Stimulated activated naive CD8-positive, alpha-beta T cell treated with anti-CD3 and anti-CD28 coated beads, Interleukin-15, Interleukin-2, amounts not matched to agents 100 U/mL and 50 U/mL, for 24 hours (primary cell): ENCODE results near the gene HECTD4.

ENCODE experiments used
- ATAC-seq: fragments of 150-1000 bp; cut with Tn5 transposase; one replicate; pipeline ENCODE4 v1.10.0; 2021
- DNase-seq: peaks from one replicate; pipeline ENCODE4 v3.0.0; 2021

HECTD4 gene

DNA sequence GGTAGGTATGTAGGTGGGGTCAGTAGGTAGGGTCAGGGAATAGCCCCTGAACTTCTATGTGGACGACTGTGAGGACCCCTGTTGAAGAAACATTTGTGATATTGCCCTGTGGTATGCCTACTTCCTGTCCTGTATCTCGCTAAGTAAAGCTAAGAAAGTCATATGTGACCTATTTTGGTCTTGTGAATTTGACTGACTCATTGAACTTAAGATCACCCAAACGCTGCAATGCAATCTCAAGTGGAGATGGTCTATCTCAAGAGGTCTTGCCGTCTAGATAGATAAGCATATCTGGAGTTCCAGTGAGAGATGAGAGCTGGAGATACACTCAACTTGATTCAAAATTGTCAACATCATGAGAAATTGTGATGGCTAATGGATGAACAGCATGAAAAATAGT lies 183.1 kb downstream of the HECTD4 start:
- ATAC-seq (no peak), DNase-seq (no peak)

DNA sequence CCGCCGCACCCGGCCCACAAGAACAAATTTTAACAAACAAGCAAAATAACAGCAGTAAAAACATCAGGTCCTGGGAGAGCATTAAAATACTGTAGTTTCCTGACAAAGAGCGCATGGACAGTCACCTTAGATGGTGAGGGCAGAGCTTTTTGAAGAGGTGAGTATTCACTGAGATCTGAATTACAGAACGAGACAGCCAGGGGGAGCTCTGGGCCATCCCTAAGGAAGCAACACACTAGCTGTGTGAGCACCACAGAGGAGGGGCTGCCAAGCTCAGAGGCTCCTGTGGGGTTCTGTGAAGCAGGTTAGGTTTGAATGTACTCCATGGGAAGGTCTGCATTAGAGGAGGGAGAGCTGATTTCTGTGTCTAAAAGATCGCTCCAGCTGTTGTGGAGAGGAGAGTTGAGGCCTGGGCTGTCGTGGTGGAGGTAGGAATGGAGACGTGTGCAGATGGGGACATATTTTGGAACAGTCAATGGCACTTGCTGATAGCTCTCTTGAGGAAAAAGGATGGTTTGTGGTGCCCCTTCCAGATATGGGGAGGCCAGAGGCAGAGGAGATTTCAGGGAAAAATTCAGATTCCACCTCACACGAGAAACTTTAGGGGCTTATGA lies 184.0 kb downstream of the HECTD4 start:
- peak; percentile 77 for ATAC-seq
- peak; percentile 54 for DNase-seq

DNA sequence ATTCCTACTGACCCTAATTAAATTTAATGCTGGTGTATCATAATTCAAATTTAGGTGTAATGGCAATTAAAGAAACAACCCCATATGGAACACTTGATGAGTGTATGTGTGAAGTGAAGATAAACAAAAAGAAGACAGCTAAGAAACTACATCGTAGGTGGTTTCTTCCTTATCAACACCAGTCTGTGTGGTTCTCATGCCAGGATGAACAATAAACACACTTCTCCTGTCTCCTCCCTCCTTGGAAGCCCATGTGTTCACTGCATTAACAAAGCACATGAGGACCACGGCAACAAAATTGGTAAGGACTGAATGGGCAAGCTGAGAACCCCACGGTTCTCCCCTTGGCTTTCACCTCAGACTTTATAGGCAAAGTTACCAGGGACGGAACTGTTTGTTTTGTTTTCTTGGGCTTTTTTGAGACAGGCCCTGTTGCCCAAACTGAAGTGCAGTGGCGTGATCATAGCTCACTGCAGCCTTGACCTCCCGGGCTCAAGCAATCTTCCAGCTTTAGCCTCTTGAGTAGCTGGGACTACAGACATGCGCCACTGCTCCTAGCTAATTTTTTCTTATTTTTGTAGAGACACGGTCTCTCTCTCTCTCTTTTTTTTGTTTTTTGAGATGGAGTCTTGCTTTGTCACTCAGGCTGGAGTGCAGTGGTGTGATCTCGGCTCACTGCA lies 185.9 kb downstream of the HECTD4 start:
- ATAC-seq = no peak
- DNase-seq = no peak

DNA sequence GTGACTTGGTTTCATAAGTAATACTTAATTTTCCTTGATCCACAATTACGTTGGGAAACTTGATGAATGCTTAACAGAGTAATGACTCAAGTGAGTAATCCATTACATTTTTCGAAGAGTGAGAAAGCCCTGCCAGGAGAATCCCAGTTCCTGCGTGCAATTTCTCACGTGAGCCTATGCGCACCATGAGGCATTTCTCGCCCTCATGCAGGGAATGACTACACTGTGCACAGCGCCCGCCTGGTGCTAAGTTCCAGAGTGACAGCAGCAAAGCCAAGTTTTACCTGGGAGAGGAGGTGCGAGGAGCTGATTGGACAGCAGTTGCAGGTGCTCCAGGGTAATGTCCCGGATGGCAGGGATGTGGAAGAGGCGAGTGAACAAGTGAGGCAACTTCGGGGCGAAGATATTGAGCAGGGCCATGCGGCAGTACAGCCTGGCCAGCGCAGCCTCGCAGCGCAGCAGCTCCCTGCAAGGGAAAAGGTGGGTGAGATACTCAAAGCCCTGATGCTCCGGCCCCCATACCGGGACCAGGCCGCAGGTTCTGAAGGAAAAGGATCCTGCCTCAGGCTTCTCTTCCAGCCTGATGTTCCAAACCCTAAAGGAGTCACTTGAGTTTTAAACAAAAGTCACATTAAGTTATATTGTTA lies 187.5 kb downstream of the HECTD4 start:
- ATAC-seq (no peak), DNase-seq (no peak)

DNA sequence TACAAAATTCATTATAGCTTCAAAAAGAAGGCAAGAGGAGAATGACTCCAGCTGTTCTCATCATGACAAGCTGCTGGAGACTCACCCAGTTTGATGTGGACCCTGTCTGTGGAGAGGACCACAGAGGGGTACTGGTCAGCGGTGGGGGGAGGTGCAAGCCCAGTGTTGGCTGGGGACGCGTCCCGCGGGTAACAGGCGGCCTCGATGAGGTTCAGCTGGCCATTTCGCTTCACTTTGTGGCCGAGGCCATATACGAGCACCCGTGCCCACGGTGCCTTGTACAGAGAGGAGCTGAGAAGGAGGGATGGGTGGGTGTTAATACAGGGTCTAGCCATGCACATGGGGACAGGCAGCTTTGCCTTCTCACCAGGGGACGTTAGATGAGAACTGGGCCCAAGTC lies 189.8 kb downstream of the HECTD4 start:
- ATAC-seq (no peak), DNase-seq (no peak)

DNA sequence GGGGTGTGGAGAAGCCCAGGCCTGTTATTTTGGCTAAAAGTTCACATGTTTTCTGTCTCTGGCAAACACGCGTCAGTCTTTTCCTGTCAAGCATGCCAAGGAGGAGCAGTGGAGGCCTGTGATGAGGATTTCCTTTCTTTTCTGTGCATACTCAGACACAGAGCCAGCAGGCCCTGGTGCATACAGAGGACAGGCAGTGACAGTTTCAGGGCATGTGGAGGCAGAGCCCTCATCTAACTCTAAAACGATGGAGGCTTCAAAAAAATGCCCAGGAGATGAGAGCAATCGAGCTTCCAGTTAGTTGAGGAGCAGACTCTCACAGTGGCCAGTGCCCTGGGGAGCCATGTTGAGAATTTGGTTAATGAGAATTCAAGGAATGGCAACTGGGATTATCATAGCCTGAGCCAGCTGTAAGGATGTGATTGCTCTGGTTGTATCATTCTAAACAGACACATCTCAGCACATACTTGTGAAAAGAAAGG lies 190.3 kb downstream of the HECTD4 start:
- DNase-seq (no peak), ATAC-seq (no peak)

DNA sequence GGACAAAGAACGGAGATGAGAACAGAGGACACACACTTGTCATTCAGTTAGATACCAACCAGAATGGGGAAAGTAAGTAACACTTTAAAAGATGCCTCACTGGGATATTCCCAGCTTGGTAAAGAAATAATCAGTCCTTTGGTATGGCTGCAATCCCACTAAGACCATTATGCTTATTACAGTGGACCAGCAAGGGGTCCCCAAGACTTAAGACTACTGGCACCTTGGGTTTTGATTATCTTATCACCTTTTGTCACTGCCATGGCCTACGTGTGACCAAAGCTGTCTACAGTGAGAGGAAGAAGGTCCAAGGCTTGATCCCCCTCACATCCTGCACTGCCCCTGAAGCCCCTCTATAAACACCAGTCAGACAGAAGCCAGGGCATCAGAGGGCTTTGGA lies 191.0 kb downstream of the HECTD4 start:
- DNase-seq (no peak), ATAC-seq (no peak)

DNA sequence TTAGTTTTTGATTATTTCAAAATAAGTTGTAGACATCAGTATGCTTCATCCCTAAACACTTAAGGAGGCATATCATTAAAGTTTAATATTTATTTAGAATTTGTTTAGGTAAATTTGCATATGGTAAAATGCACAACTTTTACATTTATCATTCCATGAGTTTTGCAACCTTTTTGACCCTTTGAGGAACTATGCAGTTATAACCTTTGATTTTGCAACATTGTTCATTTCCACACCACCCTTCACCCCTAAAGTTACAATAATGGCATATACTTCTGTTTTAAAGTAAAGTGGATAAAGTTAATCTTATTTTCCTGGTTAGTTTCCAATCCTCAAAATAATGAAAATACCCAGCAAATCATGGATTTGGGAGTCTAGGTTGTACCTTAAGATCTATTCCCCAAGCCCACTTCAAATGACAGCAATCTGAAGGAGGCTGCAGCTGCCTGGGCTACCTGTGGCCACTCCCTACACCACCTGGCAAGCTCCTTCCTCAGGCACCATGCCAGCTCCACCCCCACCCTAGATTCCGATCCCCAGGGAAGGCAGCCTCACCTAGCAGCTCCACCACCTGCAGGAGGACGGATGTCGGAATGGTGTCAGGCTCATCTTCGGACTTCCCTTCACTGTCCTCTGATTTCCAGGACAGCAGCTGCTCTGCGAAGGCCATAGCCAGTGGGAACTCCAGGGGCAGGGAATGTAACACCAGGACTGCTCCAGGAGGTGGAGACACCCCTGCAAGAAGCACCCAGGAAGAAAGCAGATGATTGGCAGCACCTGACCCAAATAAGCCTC lies 191.8 kb downstream of the HECTD4 start:
- ATAC-seq = no peak
- no peak for DNase-seq

DNA sequence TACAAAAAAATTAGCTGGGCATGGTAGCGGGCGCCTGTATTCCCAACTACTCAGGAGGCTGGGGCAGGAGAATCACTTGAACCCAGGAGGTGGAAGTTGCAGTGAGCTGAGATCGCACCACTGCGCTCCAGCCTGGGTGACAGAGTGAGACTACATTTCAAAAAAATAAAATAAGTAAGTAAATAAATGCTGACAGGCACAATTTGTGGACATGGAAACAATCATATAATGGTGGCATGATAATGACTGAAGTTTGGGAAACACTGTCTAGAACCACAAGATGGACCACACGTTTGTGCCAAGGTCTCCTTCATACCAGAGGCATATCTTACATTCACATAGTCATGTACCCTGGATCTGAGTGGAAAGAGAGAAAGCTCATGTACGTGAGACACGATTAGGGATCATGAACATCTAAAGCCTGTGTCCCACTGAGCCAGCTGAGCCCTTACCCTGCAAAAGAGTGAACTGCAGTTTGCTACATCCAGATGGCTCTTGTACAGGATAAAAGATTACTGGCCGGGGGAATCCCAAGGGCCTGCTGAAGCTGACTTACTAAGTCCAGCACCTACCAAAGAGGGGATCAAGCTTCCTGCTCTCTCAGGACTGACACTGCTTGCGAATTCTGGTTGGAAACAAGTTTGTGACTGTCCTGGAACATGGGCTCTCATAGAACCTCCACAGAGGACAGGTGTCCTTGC lies 194.0 kb downstream of the HECTD4 start:
- DNase-seq (no peak), ATAC-seq (no peak)

DNA sequence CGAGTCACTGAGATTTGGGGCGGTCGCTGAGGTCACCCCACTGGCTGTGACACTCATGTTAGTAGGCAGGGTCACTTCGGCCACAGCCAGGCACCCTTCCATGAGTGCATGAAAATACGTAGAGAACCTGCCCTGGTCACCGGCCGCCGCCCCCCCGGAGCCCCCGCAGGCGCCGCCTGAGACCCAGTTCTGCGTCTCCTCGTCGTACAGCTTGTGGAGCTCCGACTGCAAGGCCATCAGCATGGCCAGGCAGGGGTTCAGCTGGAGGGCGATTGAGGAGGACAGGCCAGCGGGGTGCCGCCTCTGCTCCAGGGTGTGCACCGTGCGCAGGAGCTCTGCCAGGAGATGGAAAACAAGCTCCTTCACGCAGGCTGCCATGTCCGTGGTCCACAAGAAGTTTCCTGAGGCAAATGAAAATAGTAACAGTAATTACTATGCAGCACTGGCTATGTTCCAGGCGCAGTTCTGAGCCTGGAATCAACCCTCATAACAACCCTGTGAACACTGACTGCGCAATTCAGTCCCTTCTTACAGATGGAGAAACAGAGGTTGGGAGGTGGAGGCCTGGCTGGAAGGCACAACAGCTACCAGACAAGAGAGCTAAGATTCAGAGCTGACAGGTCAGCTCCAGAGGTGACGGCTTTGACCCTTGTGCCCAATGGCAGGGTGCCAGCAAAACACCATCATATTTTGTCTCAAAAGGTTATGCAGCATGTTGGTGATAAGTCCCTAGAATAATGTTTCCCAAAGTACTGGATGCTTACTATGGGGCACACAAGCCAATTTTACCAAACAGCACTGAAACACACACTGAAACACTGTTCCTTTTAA lies 196.9 kb downstream of the HECTD4 start:
- ATAC-seq = no peak

DNA sequence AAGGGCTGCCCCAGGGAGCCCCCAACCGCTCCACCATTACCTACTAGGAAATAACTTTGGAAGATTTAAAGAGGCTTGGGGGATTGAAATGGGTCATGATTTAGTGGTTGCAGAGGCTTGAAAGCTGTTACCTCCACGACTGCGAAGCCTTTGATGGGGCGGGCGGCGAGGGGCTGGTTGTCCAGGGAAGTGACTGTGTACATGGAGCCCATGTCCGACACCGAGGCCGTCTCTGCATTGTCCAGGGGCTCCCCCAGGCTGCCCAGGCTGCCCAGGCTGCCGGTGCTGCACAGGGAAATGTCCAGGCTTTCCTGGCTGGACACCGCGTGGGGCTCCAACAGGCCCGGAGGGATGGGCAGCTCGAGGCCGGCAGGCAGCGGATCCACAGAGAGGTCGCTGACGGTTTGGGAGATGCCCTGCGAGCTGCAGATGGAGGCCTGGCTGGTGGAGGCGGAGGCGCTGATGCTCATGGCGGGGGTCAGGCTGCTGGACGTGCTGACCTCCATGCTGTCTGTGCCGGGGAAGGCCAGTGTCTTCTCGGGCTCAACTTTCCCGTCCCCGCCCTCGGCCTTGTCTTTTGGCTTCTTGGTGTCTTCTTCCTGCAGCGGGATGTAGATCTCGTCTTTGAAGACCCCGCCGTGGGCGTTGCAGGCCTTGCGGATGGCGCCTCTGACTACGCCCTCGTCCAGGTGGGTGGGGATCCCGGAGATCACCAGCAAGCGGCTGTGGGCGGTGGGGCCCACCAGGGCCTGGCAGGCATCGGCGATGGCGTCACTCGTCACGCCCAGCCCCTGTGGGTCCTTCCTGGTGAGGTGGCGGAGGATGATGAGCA lies 198.0 kb downstream of the HECTD4 start:
- DNase-seq (no peak), ATAC-seq (no peak)

More for the DNA sequence above, 196.9 kb downstream of the HECTD4 start:
- DNase-seq = no peak

DNA sequence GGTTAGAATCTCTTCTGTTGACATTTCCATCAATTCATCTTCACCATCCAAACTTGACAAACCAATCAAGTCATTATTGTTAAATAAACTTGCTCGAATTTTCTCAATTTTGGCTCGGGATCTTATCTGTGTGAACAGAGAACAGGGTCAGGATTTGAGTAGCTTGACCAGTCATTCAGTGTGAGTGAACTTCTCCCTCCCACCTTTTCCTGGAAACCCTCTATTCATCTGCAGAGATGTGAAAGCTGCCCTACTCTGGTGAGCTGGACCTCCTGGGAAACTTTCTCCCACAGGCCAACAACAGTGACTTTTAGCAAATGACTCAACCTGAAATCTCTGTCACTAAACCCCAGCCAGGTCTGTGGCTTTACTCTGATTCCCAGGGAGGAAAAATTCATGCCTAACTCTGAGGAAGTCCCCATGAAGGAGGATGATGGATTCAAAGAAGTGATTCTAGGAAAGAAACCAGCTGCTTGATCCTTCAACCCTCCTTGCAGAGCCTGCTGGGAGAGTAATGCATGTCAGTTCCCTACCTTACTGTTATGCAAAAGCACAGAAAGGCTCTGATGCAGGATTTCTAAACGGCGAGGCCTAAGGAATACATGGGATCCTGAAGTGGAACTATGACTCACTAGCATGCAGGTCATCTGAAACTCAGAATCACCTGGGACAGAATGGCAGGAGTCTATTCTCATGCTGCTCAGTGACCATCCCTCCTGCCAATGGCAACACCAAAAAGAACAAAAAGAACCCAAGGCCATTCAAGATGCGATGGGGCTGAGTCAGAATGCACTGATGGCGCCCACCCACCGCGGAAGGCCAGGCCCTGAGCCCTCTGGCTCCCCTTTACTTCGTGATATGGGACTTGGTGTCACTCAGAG lies 198.8 kb downstream of the HECTD4 start:
- ATAC-seq (peak; percentile 82), DNase-seq (peak; percentile 28)

DNA sequence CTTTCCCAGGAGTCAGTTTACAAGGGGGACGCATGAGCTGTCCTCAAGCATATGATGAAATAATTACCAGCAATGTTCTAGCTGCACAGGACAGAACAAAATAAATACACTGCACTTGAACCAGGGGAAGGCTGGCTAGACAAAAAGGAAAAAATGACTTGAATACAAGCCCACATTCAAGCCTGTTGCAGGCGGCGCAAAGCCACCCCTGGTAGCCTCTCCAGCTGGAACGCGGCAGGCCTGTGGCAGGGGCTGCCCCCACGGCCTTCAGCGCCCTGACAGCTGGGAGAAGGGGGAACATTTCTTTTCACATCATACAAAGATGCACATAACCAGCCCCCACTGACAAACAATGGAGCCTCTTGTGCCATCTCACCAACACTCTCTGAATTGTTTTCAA lies 199.7 kb downstream of the HECTD4 start:
- DNase-seq = peak; percentile 37
- ATAC-seq = peak; percentile 29

DNA sequence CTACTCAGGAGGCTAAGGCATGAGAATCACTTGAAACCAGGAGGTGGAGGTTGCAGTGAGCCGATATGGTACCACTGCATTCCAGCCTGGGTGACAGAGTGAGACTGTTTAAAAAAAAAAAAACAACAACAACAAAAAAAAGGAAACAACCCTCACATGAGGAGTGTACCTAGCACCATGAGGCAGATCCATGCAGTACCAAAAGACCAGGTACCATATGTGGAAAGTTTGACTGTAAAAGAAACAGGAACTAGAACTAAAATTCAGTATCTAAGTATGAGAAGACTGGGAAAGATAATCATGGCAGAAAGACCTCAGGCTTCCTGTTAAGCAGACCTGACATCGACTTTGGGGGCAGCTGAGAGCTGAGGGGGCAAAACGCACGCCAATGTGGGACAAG lies 201.8 kb downstream of the HECTD4 start:
- ATAC-seq (no peak), DNase-seq (no peak)

DNA sequence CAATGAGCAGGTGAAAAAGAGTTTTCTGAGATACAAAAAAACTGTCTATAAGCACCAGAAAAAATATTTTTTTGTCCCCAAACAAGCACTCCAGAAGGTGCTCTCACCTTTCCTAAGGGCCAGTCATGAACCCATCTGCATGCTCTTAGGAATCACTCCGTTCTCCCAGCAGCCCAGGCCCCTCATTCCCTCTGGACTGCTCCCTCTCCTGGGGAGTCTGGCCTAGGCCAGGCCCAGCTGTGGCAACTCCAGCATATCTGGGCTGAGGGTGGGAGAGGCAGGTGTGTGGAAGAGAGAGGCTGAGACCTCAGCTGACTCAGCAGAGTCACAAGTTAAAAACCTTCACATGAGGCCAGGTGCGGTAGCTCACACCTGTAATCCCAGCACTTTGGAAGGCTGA lies 202.3 kb downstream of the HECTD4 start:
- ATAC-seq (no peak), DNase-seq (no peak)

DNA sequence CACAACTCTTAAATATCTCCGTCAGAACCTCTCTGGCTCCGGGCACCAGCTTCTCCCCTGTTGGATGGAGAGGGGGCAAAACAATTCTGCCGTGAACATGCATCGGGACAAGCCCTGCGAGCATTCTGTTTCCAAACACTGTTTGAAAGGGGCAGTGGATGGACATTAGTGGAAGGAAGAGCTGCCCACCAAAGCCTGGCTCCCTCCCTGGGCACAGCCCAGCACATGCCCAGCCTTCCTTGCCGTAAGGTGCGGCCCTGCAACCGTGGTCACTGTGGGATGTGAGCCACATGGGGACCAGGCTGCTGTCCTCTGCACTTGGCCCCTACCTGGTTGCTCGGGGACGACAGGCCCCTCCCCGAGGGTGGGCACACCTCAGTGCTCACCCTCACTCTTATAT lies 202.9 kb downstream of the HECTD4 start:
- ATAC-seq = no peak
- DNase-seq = no peak

DNA sequence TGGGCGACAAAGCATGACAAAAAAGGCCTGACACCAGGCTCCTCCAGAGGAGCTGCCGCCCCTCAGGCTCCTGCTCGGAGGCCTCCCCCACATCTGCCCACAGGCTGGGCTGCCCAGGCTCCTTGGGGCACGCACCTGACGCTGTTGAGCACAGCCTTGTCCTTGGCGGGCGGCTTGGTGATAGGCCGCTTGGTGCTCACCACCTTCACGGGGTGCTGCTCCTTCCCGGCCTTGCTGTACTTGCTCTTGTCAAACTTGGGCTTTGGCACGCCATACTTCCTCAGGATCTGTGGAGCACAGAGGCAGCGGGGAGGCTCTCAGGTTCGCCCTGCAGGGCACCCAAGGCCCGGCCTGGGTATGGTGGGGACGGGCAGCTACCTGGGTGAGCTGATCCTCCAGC lies 203.4 kb downstream of the HECTD4 start:
- no peak for DNase-seq
- no peak for ATAC-seq

DNA sequence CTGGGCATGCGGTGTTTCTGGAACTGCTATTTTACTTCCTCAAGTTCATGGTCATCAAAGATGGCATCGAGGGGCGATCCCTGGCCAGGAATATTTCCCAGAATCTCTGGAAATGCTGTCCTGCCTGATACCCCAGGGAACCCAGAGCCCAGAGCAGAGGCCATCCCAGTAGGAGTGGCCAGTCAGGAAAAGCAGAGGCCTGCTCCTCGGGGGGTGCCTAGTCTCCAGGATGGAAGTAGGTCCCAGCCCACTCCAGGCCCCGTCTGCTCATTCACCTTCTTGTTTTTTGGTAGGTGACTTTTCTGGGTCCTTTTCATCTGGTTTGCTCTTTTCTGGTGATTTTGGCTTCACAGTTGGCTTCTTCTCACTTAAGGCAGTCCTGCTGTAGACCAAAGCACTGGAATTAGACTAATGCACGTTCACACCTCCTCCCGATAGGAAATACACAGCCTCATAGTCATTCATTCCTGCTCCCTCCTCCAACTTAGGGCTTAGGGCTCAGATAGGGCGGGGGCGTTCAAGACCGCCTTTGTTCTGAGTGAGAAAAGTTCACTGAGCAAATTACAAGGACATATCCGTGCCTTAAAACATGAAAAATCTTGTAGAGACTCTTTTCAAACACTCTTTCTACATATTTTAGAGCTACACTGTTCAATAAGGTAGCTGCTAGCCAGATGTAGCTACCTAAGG lies 205.8 kb downstream of the HECTD4 start:
- no peak for ATAC-seq

More for the DNA sequence above, 205.8 kb downstream of the HECTD4 start:
- no peak for DNase-seq
